Fibroblast of lung (primary cell): ENCODE measurements around the gene GNAT1. TPM values are rescaled to one million over a fixed set of nuclear protein-coding genes. Genes with fewer than 3 reads are reported as not detected.

Experiments
- DNase-seq, 2 donors: peaks; one replicate each; pipeline versions ENCODE4 v3.0.0 to v3.0.0-alpha.2; 2010; ENCODE audit warnings: low read depth in 2 of 2
- H2AFZ ChIP-seq: 2 replicates; pipeline ENCODE4 v1.5.1; 2012; ENCODE audit warnings: low read length, control low read depth, inconsistent platforms
- H3K27ac ChIP-seq: 2 replicates; pipeline ENCODE4 v1.5.1; 2011; ENCODE audit warnings: low read length, control low read depth; ENCODE audit not compliant: insufficient read depth
- H3K27me3 ChIP-seq: 2 replicates; pipeline ENCODE4 v1.5.1; 2011; ENCODE audit warnings: mild to moderate bottlenecking, low read length; ENCODE audit not compliant: control insufficient read depth, insufficient read depth
- H3K36me3 ChIP-seq: 2 replicates; pipeline ENCODE4 v1.5.1; 2011; ENCODE audit warnings: low read length; ENCODE audit not compliant: control insufficient read depth, insufficient read depth
- H3K4me1 ChIP-seq: 2 replicates; pipeline ENCODE4 v1.5.1; 2011; ENCODE audit warnings: low read length; ENCODE audit not compliant: control insufficient read depth, insufficient read depth; ENCODE audit errors: extremely low read depth
- H3K4me2 ChIP-seq: 2 replicates; pipeline ENCODE4 v1.5.1; 2011; ENCODE audit warnings: low read length, control low read depth; ENCODE audit not compliant: insufficient read depth; ENCODE audit errors: extremely low read depth
- H3K4me3 ChIP-seq, 4 experiments: fragments of 200-600 bp in 1 of 4; sonication (generic) in 1 of 4; replicated peaks in 1 of 4; 2 replicates each; pipeline ENCODE4 v1.5.1; 2011 to 2016; ENCODE audit warnings: low read length in 4 of 4, low read depth in 3 of 4, mild to moderate bottlenecking in 3 of 4, control low read depth in 2 of 4, inconsistent platforms in 1 of 4, mixed read lengths in 1 of 4; ENCODE audit not compliant: insufficient read depth in 1 of 4; ENCODE audit errors: control extremely low read depth in 1 of 4
- H3K79me2 ChIP-seq: 2 replicates; pipeline ENCODE4 v1.5.1; 2012; ENCODE audit warnings: mild to moderate bottlenecking, low read length, inconsistent platforms; ENCODE audit not compliant: control insufficient read depth, insufficient read depth
- H3K9ac ChIP-seq: 2 replicates; pipeline ENCODE4 v1.5.1; 2011; ENCODE audit warnings: mild to moderate bottlenecking, low read length, control low read depth; ENCODE audit not compliant: insufficient read depth
- H3K9me3 ChIP-seq: 2 replicates; pipeline ENCODE4 v1.5.1; 2012; ENCODE audit warnings: low read depth, low read length; ENCODE audit not compliant: control insufficient read depth, insufficient read depth
- H4K20me1 ChIP-seq: 2 replicates; pipeline ENCODE4 v1.5.1; 2011; ENCODE audit warnings: low read length; ENCODE audit not compliant: control insufficient read depth, insufficient read depth; ENCODE audit errors: extremely low read depth
- CTCF ChIP-seq, 2 donors: IDR thresholded peaks in 1 of 2; conservative IDR thresholded peaks in 1 of 2; 1 replicate in 1 of 2; 2 replicates in 1 of 2; pipeline ENCODE4 v1.5.1; 2011 to 2012; ENCODE audit warnings: low read length in 2 of 2, control low read depth in 1 of 2, inconsistent platforms in 1 of 2, low read depth in 1 of 2, mild to moderate bottlenecking in 1 of 2
- EZH2 ChIP-seq: IDR thresholded peaks from 2 replicates; pipeline ENCODE4 v1.5.1; 2012; ENCODE audit warnings: low read length, control low read depth, mild to moderate bottlenecking; ENCODE audit errors: missing control alignments
- polyA plus RNA-seq, 2 donors: library from polyadenylated mRNA; depleted of rRNA in 1 of 2; stranded (reverse) in 1 of 2; unstranded in 1 of 2; fragments of >200 nt; gene quantifications; 2 replicates each; pipeline ENCODE4 v1.2.1, GENCODE V29; 2011 to 2012; ENCODE audit warnings: missing spikeins in 1 of 2
- total RNA-seq: library from RNA; depleted of rRNA; stranded (reverse); fragments of >200 nt; gene quantifications from 2 replicates; pipeline ENCODE4 v1.2.1, GENCODE V29; 2014

GNAT1 gene
- total and polyA plus RNA-seq, 2 donors (not counting 1 experiment from before 2014, with no cell fraction given): not detected

- DNase-seq: no peak
- Histone ChIP-seq H3K4me1 (no peaks in the 10 kb centered on the region), H3K36me3 (no peaks in the 10 kb centered on the region), H3K4me2 (no peak overlapping the region), H3K27me3 (no peaks in the 10 kb centered on the region), H2AFZ (no peak overlapping the region), H3K9ac (no peak overlapping the region), H3K4me3 (no peak overlapping the region), H3K9me3 (no peaks in the 10 kb centered on the region), H4K20me1 (no peaks in the 10 kb centered on the region), H3K79me2 (no peaks in the 10 kb centered on the region), H3K27ac (no peak overlapping the region)
- TF ChIP-seq CTCF (conservative IDR thresholded peaks at IDR 0.05 in 1 of 2, IDR thresholded peaks at IDR 0.05 in 1 of 2; ENCODE audit: low read depth in 1 of 2, low read length in 2 of 2): no peak
Measured at GRCh38 chr3:50147447-50147846, 44.0 kb upstream of the GNAT1 start.

- Histone ChIP-seq H3K9me3 (no peaks in the 10 kb centered on the region), H4K20me1 (no peaks in the 10 kb centered on the region), H3K27ac (no peak overlapping the region), H3K79me2 (no peaks in the 10 kb centered on the region), H3K4me1 (no peaks in the 10 kb centered on the region), H3K9ac (no peak overlapping the region), H2AFZ (no peak overlapping the region), H3K4me3 (no peak overlapping the region), H3K27me3 (no peaks in the 10 kb centered on the region), H3K36me3 (no peaks in the 10 kb centered on the region), H3K4me2 (no peak overlapping the region)
- TF ChIP-seq EZH2: no peak
- no peak for TF ChIP-seq CTCF (conservative IDR thresholded peaks at IDR 0.05 in 1 of 2, IDR thresholded peaks at IDR 0.05 in 1 of 2; ENCODE audit: low read depth in 1 of 2, low read length in 2 of 2)
- DNase-seq: no peak
Measured at GRCh38 chr3:50147861-50148260, 43.5 kb upstream of the GNAT1 start.

- DNase-seq: no peak
- no peak for TF ChIP-seq EZH2
- TF ChIP-seq CTCF (conservative IDR thresholded peaks at IDR 0.05 in 1 of 2, IDR thresholded peaks at IDR 0.05 in 1 of 2; ENCODE audit: low read depth in 1 of 2, low read length in 2 of 2): no peak
- Histone ChIP-seq H3K27me3 (peaks cover 6% of the 10 kb centered on the region), H3K4me2 (no peak overlapping the region), H3K4me3 (no peak overlapping the region), H3K79me2 (no peaks in the 10 kb centered on the region), H3K36me3 (no peaks in the 10 kb centered on the region), H3K9ac (no peak overlapping the region), H2AFZ (no peak overlapping the region), H3K27ac (no peak overlapping the region), H4K20me1 (no peaks in the 10 kb centered on the region), H3K9me3 (no peaks in the 10 kb centered on the region), H3K4me1 (no peaks in the 10 kb centered on the region)
Measured at GRCh38 chr3:50150404-50150750, 41.0 kb upstream of the GNAT1 start.
